GM21528 (cell line): ENCODE results near the gene H3-3A.
A peak's percentile ranks its signal among the peaks of the same experiment; 100 is the strongest.
"Not testable (repeated sequence)": the region's sequence is repeated elsewhere in the genome, so short reads cannot be mapped to it uniquely, and the experiment has no call there.

Experiments used
- ATAC-seq: cut with Tn5 transposase; IDR thresholded peaks from one replicate; pipeline ENCODE4 v1.9.1; 2021; ENCODE audit warnings: mild to moderate bottlenecking, moderate library complexity; ENCODE audit not compliant: unreplicated experiment, low FRiP score

H3-3A gene

GRCh38 chr1:226082959-226083301, 20.4 kb downstream of the H3-3A start:
- peak; percentile 25 for ATAC-seq

GRCh38 chr1:226083302-226084101, 21.0 kb downstream of the H3-3A start:
- ATAC-seq, result peak; percentile 96

- no peak for ATAC-seq
These were observed 23.3 kb downstream of the H3-3A start for GRCh38 chr1:226085675-226086285.

- no peak for ATAC-seq
These were observed 24.3 kb downstream of the H3-3A start for GRCh38 chr1:226086776-226087175.

GRCh38 chr1:226091461-226091860, 28.9 kb downstream of the H3-3A start:
- no peak for ATAC-seq

DNA sequence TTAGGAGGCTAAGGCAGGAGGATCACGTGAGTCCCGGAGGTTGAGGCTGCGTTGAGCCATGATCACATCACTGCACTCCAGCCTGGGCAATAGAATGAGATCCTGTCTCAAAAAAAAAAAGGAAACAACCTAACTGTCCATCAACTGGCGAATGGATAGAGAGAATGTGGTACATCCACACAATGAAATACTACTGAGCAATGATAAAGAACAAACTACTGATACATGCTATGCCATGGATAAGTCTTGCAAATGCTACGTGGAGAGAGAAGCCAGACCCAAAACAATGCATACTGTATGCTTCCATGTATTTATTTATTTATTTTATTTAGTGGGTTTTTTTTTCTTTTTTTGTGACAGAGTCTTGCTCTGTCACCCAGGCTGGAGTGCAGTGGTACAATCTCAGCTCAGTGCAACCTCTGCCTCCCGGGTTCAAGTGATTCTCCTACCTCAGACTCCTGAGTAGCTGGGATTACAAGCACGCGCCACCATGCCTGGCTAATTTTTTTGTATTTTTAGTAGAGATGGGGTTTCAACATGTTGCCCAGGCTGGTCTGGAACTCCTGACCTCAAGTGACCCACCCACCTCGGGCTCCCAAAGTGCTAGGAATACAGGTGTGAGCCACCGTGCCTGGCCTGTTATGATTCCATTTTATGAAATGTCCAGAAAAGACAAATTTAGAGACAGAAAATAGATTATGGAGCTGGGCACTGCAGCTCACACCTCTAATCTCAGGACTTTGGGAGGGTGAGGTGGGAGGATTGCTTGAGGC, 29.7 kb downstream of the H3-3A start:
- not testable (repeated sequence) for ATAC-seq

GRCh38 chr1:226092965-226093364, 30.4 kb downstream of the H3-3A start:
- no peak for ATAC-seq

- ATAC-seq, result no peak
These were observed 31.1 kb downstream of the H3-3A start for GRCh38 chr1:226093621-226094020.

GRCh38 chr1:226094451-226094850, 31.9 kb downstream of the H3-3A start:
- no peak for ATAC-seq

GRCh38 chr1:226095286-226095685, 32.8 kb downstream of the H3-3A start:
- ATAC-seq, result no peak

- no peak for ATAC-seq
These were observed 35.5 kb downstream of the H3-3A start for GRCh38 chr1:226097866-226098625.

GRCh38 chr1:226098870-226099835, 36.6 kb downstream of the H3-3A start:
- no peak for ATAC-seq

GRCh38 chr1:226100436-226101391, 38.2 kb downstream of the H3-3A start:
- no peak for ATAC-seq

DNA sequence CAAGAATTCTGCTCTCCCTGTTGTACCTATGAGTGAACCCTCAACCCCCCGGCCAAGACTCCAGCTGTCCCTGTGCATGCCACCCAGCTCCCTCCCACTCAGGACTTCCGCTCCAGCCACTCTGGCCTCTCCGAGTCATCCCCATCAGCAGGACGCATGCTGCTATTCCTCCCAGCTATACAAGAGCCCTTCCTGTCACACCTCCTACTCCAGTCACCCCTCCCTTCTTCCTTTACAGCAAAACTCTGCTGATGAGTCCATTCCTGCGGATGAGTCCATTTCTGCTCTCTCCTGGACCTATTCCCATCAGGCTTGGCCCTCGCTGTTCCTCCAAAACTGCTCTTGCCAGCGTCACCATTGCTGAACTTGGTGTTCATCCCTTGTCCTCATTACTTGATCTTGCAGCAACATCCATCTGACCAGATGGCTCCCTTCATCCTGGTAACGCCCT, 42.2 kb downstream of the H3-3A start:
- no peak for ATAC-seq

GRCh38 chr1:226107471-226108460, 45.2 kb downstream of the H3-3A start:
- no peak for ATAC-seq

GRCh38 chr1:226108935-226109828, 46.7 kb downstream of the H3-3A start:
- no peak for ATAC-seq
